HepG2 (cell line): ENCODE data around the gene PTTG1. TPM values are rescaled to one million over a fixed set of nuclear protein-coding genes. Genes with fewer than 3 reads are reported as not detected.

Experiments
- SIX4 ChIP-seq: sonication (generic); formaldehyde crosslinking; IDR thresholded peaks from 2 replicates; pipeline ENCODE4 v1.4.0; 2020; ENCODE audit warnings: missing genetic modification reagents
- ZC3H4 ChIP-seq: sonication (generic); formaldehyde crosslinking; IDR thresholded peaks from 2 replicates; pipeline ENCODE4 v1.4.0; 2020; ENCODE audit warnings: missing genetic modification reagents, borderline replicate concordance
- ZFP1 ChIP-seq: IDR thresholded peaks from 2 replicates; pipeline ENCODE4 v1.6.1; 2016
- ZNF598 ChIP-seq: sonication (generic); formaldehyde crosslinking; IDR thresholded peaks from 2 replicates; pipeline ENCODE4 v1.5.1; 2020; ENCODE audit warnings: mild to moderate bottlenecking, missing genetic modification reagents, borderline replicate concordance
- polyA plus RNA-seq, 8 experiments: library from polyadenylated mRNA; depleted of rRNA in 3 of 8; stranded (reverse) in 7 of 8; unstranded in 1 of 8; fragments of >200 nt; fragmentation: Illumina TruSeq in 4 of 8; extraction: Trizol in 4 of 8; gene quantifications; 2 replicates each; pipeline versions ENCODE4 v1.2.1 to v1.2.3, GENCODE V29; 2011 to 2016; ENCODE audit warnings: low read depth in 4 of 8, missing spikeins in 1 of 8, mixed read lengths in 1 of 8; ENCODE audit not compliant: insufficient read depth in 1 of 8
- total RNA-seq, 5 experiments: library from RNA; depleted of rRNA; stranded (reverse); fragments of >200 nt; fragmentation: Illumina TruSeq; extraction: Trizol; gene quantifications; 2 replicates each; pipeline ENCODE4 v1.2.3, GENCODE V29; 2016; ENCODE audit warnings: low read depth in 1 of 5
- TF ChIP-seq, protein P1 (sequence below): sonication (generic); formaldehyde crosslinking; IDR thresholded peaks from 2 replicates; pipeline ENCODE4 v1.4.0; 2020; ENCODE audit warnings: missing genetic modification reagents
- TF ChIP-seq, protein P2 (sequence below): conservative IDR thresholded peaks from 2 replicates; pipeline ENCODE4 v1.6.1; 2018; ENCODE audit warnings: missing genetic modification reagents
- TF ChIP-seq, protein P3 (sequence below): sonication (generic); formaldehyde crosslinking; conservative IDR thresholded peaks from 2 replicates; pipeline ENCODE4 v1.8.0; 2022; ENCODE audit warnings: missing genetic modification reagents
- TF ChIP-seq, protein P4 (sequence below): sonication (generic); formaldehyde crosslinking; conservative IDR thresholded peaks from 2 replicates; pipeline ENCODE4 v1.4.0; 2020; ENCODE audit warnings: missing genetic modification reagents
- TF ChIP-seq, protein P5 (sequence below): sonication (generic); formaldehyde crosslinking; IDR thresholded peaks from 2 replicates; pipeline ENCODE4 v1.5.1; 2020; ENCODE audit warnings: missing genetic modification reagents, mild to moderate bottlenecking, borderline replicate concordance
- TF ChIP-seq, protein P6 (sequence below): sonication (generic); formaldehyde crosslinking; conservative IDR thresholded peaks from 2 replicates; pipeline ENCODE4 v1.4.0; 2020; ENCODE audit warnings: missing genetic modification reagents
- TF ChIP-seq, protein P7 (sequence below): sonication (generic); formaldehyde crosslinking; IDR thresholded peaks from 2 replicates; pipeline ENCODE4 v1.8.0; 2022; ENCODE audit warnings: missing genetic modification reagents, mild to moderate bottlenecking, inconsistent platforms, borderline replicate concordance
- TF ChIP-seq, protein P8 (sequence below), 2 experiments: sonication (generic) in 1 of 2; formaldehyde crosslinking in 1 of 2; IDR thresholded peaks; 2 replicates each; pipeline versions ENCODE4 v1.4.0 to v1.6.1; 2018 to 2020; ENCODE audit warnings: missing genetic modification reagents in 2 of 2, borderline replicate concordance in 1 of 2, low read depth in 1 of 2, mild to moderate bottlenecking in 1 of 2, missing biosample characterization in 1 of 2

The PTTG1 gene
- total and polyA plus RNA-seq, 2 of the 13 experiments (the other 11 are each of a cell fraction or from before 2014, with no cell fraction given): 102 to 161 TPM

DNA sequence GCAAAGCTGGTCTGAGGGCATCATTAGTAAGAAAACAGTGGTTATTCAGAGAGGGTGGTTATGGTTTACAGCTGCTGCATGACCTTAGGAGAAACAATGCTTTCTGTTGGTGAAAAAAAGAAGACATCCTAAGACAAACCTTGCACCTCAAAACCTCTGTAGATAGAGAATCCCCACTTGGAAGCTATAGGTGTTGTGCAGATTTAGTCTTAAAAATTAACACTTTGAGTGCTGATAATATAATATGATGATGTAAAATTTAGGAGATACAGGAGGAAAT, 1.4 kb upstream of the PTTG1 start (continued):
- TF ChIP-seq, protein P1, sequence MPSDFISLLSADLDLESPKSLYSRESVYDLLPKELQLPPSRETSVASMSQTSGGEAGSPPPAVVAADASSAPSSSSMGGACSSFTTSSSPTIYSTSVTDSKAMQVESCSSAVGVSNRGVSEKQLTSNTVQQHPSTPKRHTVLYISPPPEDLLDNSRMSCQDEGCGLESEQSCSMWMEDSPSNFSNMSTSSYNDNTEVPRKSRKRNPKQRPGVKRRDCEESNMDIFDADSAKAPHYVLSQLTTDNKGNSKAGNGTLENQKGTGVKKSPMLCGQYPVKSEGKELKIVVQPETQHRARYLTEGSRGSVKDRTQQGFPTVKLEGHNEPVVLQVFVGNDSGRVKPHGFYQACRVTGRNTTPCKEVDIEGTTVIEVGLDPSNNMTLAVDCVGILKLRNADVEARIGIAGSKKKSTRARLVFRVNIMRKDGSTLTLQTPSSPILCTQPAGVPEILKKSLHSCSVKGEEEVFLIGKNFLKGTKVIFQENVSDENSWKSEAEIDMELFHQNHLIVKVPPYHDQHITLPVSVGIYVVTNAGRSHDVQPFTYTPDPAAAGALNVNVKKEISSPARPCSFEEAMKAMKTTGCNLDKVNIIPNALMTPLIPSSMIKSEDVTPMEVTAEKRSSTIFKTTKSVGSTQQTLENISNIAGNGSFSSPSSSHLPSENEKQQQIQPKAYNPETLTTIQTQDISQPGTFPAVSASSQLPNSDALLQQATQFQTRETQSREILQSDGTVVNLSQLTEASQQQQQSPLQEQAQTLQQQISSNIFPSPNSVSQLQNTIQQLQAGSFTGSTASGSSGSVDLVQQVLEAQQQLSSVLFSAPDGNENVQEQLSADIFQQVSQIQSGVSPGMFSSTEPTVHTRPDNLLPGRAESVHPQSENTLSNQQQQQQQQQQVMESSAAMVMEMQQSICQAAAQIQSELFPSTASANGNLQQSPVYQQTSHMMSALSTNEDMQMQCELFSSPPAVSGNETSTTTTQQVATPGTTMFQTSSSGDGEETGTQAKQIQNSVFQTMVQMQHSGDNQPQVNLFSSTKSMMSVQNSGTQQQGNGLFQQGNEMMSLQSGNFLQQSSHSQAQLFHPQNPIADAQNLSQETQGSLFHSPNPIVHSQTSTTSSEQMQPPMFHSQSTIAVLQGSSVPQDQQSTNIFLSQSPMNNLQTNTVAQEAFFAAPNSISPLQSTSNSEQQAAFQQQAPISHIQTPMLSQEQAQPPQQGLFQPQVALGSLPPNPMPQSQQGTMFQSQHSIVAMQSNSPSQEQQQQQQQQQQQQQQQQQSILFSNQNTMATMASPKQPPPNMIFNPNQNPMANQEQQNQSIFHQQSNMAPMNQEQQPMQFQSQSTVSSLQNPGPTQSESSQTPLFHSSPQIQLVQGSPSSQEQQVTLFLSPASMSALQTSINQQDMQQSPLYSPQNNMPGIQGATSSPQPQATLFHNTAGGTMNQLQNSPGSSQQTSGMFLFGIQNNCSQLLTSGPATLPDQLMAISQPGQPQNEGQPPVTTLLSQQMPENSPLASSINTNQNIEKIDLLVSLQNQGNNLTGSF: no peak
- TF ChIP-seq SIX4 (CRISPR knock-in tag) (no peak), ZC3H4 (CRISPR knock-in tag) (no peak), ZFP1 (CRISPR knock-in tag) (no peak), ZNF598 (CRISPR knock-in tag) (no peak)
- TF ChIP-seq, protein P2, sequence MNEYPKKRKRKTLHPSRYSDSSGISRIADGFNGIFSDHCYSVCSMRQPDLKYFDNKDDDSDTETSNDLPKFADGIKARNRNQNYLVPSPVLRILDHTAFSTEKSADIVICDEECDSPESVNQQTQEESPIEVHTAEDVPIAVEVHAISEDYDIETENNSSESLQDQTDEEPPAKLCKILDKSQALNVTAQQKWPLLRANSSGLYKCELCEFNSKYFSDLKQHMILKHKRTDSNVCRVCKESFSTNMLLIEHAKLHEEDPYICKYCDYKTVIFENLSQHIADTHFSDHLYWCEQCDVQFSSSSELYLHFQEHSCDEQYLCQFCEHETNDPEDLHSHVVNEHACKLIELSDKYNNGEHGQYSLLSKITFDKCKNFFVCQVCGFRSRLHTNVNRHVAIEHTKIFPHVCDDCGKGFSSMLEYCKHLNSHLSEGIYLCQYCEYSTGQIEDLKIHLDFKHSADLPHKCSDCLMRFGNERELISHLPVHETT (CRISPR knock-in tag): no peak
- TF ChIP-seq, protein P3, sequence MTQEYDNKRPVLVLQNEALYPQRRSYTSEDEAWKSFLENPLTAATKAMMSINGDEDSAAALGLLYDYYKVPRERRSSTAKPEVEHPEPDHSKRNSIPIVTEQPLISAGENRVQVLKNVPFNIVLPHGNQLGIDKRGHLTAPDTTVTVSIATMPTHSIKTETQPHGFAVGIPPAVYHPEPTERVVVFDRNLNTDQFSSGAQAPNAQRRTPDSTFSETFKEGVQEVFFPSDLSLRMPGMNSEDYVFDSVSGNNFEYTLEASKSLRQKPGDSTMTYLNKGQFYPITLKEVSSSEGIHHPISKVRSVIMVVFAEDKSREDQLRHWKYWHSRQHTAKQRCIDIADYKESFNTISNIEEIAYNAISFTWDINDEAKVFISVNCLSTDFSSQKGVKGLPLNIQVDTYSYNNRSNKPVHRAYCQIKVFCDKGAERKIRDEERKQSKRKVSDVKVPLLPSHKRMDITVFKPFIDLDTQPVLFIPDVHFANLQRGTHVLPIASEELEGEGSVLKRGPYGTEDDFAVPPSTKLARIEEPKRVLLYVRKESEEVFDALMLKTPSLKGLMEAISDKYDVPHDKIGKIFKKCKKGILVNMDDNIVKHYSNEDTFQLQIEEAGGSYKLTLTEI (CRISPR knock-in tag): no peak
- TF ChIP-seq, protein P4, sequence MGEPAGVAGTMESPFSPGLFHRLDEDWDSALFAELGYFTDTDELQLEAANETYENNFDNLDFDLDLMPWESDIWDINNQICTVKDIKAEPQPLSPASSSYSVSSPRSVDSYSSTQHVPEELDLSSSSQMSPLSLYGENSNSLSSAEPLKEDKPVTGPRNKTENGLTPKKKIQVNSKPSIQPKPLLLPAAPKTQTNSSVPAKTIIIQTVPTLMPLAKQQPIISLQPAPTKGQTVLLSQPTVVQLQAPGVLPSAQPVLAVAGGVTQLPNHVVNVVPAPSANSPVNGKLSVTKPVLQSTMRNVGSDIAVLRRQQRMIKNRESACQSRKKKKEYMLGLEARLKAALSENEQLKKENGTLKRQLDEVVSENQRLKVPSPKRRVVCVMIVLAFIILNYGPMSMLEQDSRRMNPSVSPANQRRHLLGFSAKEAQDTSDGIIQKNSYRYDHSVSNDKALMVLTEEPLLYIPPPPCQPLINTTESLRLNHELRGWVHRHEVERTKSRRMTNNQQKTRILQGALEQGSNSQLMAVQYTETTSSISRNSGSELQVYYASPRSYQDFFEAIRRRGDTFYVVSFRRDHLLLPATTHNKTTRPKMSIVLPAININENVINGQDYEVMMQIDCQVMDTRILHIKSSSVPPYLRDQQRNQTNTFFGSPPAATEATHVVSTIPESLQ (CRISPR knock-in tag): no peak
- TF ChIP-seq, protein P5, sequence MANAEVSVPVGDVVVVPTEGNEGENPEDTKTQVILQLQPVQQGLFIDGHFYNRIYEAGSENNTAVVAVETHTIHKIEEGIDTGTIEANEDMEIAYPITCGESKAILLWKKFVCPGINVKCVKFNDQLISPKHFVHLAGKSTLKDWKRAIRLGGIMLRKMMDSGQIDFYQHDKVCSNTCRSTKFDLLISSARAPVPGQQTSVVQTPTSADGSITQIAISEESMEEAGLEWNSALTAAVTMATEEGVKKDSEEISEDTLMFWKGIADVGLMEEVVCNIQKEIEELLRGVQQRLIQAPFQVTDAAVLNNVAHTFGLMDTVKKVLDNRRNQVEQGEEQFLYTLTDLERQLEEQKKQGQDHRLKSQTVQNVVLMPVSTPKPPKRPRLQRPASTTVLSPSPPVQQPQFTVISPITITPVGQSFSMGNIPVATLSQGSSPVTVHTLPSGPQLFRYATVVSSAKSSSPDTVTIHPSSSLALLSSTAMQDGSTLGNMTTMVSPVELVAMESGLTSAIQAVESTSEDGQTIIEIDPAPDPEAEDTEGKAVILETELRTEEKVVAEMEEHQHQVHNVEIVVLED (CRISPR knock-in tag): no peak
- TF ChIP-seq, protein P6, sequence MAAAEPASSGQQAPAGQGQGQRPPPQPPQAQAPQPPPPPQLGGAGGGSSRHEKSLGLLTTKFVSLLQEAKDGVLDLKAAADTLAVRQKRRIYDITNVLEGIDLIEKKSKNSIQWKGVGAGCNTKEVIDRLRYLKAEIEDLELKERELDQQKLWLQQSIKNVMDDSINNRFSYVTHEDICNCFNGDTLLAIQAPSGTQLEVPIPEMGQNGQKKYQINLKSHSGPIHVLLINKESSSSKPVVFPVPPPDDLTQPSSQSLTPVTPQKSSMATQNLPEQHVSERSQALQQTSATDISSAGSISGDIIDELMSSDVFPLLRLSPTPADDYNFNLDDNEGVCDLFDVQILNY (CRISPR knock-in tag): no peak
- TF ChIP-seq, protein P7, sequence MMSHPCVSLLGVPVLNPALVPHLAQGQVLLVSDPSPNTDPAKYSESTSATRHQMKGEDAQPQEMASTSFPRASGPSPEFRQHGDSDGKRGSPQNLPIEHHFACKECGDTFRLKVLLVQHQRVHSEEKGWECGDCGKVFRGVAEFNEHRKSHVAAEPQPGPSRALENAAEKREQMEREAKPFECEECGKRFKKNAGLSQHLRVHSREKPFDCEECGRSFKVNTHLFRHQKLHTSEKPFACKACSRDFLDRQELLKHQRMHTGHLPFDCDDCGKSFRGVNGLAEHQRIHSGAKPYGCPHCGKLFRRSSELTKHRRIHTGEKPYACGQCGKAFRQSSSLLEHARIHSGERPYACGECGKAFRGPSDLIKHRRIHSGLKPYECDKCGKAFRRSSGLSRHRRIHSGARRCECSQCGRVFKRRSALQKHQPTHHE: no peak
- TF ChIP-seq, protein P8, sequence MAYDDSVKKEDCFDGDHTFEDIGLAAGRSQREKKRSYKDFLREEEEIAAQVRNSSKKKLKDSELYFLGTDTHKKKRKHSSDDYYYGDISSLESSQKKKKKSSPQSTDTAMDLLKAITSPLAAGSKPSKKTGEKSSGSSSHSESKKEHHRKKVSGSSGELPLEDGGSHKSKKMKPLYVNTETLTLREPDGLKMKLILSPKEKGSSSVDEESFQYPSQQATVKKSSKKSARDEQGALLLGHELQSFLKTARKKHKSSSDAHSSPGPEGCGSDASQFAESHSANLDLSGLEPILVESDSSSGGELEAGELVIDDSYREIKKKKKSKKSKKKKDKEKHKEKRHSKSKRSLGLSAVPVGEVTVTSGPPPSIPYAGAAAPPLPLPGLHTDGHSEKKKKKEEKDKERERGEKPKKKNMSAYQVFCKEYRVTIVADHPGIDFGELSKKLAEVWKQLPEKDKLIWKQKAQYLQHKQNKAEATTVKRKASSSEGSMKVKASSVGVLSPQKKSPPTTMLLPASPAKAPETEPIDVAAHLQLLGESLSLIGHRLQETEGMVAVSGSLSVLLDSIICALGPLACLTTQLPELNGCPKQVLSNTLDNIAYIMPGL (CRISPR knock-in tag; IDR thresholded peaks at IDR 0.05; ENCODE audit: borderline replicate concordance in 1 of 2, low read depth in 1 of 2): no peak
